ENCODE measurements around the gene SHC2.
"Not testable (repeated sequence)": the region's sequence is repeated elsewhere in the genome, so short reads cannot be mapped to it uniquely, and the experiment has no call there.

Gene SHC2

DNA sequence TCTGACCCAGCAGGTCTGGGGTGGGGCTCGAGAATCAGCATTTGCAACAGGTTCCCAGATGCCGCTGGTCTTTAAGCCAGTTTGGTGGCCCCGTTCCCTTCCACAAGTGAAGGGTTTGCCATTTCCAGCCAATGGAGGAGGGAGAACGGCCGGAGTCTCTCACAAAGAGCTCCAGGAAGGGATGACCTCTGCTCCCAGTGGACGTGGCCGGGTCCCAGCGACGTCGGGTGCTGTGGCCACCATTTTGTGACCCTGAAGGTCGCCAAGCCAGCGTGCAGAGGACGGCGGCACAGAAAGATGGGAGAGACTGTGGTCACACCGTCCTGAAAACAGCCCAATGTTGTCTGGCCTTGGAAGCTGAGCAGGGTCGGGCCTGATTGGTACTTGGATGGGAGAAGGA is 8.0 kb downstream of the SHC2 start:
- TF ChIP-seq, protein P1, sequence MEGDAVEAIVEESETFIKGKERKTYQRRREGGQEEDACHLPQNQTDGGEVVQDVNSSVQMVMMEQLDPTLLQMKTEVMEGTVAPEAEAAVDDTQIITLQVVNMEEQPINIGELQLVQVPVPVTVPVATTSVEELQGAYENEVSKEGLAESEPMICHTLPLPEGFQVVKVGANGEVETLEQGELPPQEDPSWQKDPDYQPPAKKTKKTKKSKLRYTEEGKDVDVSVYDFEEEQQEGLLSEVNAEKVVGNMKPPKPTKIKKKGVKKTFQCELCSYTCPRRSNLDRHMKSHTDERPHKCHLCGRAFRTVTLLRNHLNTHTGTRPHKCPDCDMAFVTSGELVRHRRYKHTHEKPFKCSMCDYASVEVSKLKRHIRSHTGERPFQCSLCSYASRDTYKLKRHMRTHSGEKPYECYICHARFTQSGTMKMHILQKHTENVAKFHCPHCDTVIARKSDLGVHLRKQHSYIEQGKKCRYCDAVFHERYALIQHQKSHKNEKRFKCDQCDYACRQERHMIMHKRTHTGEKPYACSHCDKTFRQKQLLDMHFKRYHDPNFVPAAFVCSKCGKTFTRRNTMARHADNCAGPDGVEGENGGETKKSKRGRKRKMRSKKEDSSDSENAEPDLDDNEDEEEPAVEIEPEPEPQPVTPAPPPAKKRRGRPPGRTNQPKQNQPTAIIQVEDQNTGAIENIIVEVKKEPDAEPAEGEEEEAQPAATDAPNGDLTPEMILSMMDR (IDR thresholded peaks at IDR 0.05; ENCODE audit: extremely low read depth, insufficient read depth, missing control alignments): no peak
- no peak for DNase-seq (ENCODE audit: low spot score)
- in situ Hi-C loops (cut with MboI; ENCODE audit: low pct_unique_long_range_greater_than_20kb, low sequenced_read_pairs, unreplicated experiment): no loop called here

DNA sequence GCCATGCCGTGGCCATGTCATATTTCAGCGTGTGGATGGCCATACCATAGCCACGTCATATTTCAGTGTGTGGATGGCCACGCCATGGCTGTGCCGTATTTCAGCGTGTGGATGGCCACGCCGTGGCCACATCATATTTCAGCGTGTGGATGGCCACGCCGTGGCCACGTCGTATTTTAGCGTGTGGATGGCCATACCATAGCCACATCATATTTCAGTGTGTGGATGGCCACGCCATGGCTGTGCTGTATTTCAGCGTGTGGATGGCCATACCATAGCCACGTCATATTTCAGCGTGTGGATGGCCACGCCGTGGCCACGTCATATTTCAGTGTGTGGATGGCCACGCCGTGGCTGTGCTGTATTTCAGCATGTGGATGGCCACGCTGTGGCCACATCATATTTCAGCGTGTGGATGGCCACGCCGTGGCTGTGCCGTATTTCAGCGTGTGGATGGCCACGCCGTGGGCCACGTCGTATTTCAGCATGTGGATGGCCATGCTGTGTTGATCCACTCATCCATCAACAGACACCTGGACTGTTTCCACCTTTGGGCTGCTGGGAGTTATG is 9.8 kb downstream of the SHC2 start:
- DNase-seq (ENCODE audit: low spot score); in situ Hi-C loops (cut with MboI; ENCODE audit: low pct_unique_long_range_greater_than_20kb, low sequenced_read_pairs, unreplicated experiment): not testable (repeated sequence)

DNA sequence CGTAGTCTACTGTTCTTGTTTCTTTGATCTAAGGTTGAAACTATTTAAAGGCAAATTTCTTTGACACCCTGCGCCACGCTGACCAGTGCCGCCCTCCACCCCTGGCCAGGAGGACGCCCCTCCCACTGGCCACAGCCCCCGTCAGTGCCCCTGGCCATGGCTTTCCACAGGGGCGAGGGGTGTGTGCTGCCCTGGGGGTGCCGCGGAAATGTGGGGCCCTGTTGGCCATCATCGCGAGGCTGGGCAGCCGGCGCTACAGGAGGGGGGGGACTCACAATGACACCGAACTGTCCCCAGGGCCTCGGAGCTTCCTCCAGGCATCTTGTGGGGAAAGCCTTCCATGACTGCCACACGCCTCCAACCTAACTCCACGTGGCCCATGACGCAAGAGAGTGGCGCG is 10.9 kb downstream of the SHC2 start:
- DNase-seq (ENCODE audit: low spot score): no peak
- TF ChIP-seq, protein P1 (IDR thresholded peaks at IDR 0.05; ENCODE audit: extremely low read depth, insufficient read depth, missing control alignments): no peak
- in situ Hi-C loops (cut with MboI; ENCODE audit: low pct_unique_long_range_greater_than_20kb, low sequenced_read_pairs, unreplicated experiment): no loop called here

DNA sequence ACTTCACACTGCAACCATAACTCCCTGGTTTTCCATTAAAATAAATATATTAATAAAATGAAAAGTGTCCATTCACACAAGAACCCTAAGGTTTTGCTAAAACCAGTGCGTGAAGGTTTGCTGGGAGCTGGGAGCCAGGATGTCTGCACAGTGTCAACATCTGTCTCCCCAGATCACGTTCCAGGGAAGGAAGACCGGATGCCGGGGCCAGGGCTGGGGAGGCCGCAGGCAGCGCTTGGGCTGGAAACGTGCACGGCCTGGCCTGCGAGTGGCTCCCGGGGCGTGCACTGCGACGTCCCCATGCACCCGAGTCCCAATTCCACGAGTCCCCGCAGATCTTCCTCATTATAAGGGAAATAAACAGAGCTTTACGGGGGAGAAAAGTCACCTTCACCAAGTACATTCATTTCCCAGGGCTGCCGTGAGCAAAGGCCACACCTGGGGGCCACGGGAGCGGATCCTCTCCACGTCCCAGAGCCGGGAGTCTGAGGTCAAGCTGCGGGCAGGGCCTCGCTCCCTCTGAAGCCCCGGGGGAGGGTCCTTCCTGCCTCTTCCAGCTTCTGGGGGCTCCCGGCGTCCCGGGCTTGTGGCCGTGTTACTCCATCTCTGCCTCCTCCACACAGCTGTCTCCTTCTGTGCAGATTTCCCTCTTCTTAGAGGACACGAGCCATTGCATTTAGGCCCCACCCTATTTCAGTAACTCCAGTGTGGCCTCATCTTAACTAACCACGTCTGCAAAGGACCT is 12.8 kb downstream of the SHC2 start:
- no peak for DNase-seq (ENCODE audit: low spot score)
- TF ChIP-seq, protein P1 (IDR thresholded peaks at IDR 0.05; ENCODE audit: extremely low read depth, insufficient read depth, missing control alignments): no peak
- in situ Hi-C loops (cut with MboI; ENCODE audit: low pct_unique_long_range_greater_than_20kb, low sequenced_read_pairs, unreplicated experiment): no loop called here

DNA sequence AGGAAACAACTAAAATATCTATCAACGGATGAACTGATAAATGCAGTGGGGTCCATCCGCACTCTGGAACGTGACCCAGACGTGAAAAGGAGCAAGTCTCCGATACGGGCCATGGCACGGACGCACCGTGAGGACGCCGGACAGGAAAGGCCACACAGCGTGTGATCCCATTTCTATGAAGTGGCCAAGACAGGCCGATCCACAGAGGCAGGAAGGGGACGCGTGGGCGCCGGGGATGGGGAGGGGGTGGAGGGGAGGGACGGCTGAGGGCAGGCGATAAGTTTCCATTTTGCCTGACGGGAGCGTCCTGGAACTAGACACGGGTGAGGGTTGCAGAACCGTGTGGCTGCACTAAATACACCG is 13.8 kb downstream of the SHC2 start:
- in situ Hi-C loops (cut with MboI; ENCODE audit: low pct_unique_long_range_greater_than_20kb, low sequenced_read_pairs, unreplicated experiment): no loop called here
- TF ChIP-seq, protein P1 (IDR thresholded peaks at IDR 0.05; ENCODE audit: extremely low read depth, insufficient read depth, missing control alignments): no peak
- DNase-seq (ENCODE audit: low spot score): no peak

DNA sequence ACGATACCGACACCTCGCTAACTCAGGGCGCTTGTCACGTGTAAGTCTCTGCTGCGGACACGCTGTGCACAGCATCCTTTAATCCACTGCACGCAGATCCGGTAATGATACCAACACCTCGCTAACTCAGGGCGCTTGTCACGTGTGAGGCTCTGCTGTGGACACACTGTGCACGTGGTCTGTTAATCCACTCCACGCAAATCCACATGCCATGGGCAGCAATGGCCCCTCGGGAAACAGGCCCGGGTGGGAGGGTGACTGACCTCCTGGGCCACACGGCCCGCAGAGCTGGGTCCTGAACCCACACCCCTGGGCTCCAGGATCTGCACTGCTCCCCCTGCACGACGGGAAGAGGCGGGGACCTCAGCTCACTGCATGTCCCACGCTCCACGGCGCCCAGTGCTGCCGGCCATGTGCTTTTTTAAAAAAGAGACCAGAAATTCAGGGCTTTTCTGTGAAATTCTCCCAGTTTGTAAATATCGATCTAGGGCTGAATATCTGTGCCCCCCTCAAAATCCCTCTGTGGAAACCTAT is 16.1 kb downstream of the SHC2 start:
- in situ Hi-C loops (cut with MboI; ENCODE audit: low pct_unique_long_range_greater_than_20kb, low sequenced_read_pairs, unreplicated experiment): no loop called here
- TF ChIP-seq, protein P1 (IDR thresholded peaks at IDR 0.05; ENCODE audit: extremely low read depth, insufficient read depth, missing control alignments): no peak
- DNase-seq (ENCODE audit: low spot score): no peak

DNA sequence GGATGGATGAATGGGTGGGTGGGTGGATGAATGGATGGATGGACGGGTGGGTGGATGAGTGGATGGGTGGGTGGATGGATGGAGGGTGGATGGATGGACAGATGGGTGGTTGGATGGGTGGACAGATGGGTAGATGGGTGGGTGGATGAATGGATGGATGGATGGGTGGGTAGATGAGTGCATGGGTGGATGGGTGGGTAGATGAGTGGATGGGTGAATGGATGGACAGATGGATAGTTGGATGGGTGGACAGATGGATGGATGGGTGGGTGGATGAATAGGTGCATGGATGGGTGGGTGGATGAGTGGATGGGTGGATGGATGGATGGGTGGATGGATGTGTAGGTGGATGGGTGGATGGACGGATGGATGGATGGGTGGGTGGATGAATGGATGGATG is 17.8 kb downstream of the SHC2 start:
- DNase-seq (ENCODE audit: low spot score): no peak
- in situ Hi-C loops (cut with MboI; ENCODE audit: low pct_unique_long_range_greater_than_20kb, low sequenced_read_pairs, unreplicated experiment): no loop called here
- TF ChIP-seq, protein P1 (IDR thresholded peaks at IDR 0.05; ENCODE audit: extremely low read depth, insufficient read depth, missing control alignments): no peak

All from GM13977 (cell line).